Measurements from ENCODE around the gene LRCH3.
"Not testable (repeated sequence)": the region's sequence is repeated elsewhere in the genome, so short reads cannot be mapped to it uniquely, and the experiment has no call there.

Gene LRCH3

DNA sequence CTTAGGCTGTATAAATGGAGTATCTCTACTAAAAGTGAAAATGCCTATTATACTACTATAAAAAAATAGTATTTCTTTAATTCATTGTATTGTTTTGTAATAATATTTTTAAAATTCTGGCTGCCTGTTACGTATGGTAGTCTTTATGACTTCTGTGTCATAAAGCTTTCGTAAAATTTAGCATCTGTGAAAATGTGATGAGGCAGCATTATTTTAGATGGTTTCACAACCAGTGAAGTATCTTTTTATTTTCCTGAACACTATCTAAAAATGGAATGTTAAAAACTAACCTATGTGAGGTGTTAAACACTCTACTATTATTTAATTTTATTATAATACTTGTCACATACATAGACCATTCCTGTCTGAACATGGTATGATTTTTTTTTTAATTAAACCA, 46.2 kb downstream of the LRCH3 start:
- no peak for DNase-seq

DNA sequence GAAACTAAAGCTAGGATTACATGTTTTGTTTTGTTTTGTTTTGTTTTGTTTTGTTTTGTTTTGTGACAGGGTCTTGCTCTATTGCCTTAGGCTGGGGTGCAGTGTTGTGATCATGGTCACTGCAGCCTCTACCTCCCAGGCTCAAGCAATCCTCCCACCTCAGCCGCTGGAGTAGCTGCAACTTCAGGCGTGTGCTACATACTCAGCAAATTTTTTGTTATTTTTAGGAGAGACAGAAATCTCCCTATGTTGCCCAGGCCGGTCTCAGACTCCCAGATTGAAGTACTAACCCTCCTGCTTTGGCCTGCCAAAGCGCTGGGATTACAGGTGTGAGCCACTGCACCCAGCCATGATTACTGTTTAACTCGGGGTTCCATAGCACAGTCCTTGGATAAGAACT, 50.7 kb downstream of the LRCH3 start:
- DNase-seq = no peak

DNA sequence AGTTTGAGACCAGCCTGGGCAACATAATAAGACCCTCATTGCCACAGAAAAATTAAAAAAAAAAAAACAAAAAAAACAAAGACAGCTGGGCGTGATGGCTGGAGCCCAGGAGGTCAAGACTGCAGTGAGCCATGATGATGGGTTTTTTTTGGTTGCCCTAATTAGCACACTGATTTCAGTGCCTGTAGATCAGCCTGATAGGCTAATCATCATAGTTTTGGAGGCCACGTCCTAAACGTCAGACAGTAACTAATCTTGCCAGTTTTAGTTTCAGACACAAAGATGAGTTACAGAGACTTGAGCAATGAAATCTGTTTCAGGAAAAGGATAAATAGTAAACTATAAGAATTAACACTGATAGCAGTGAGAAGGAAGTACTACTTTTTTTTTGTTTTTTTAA, 55.4 kb downstream of the LRCH3 start:
- DNase-seq = no peak

DNA sequence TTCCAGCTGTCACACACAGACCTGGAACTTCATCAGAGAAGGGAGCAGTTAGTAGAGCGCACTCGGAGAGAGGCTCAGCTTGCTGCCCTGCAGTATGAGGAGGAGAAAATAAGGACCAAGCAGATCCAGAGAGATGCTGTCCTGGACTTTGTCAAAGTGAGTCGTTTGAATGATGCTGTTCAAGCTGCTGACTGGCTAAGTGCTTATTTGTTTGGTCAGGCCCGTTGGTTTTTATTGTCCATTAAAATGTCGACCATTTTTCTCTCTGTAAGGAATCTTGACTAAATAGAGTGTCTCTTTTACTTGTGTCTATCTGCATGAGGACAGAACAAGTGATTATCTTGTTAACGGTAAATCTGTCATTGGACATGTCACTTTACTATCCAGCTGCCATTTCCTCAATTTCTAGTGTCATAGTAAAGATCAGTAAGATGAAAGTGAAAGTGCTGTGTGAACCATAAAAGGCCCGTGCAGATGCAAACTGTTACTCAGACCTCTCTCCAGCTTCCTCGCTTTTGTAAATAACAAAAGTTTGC, 56.9 kb downstream of the LRCH3 start:
- no peak for DNase-seq

DNA sequence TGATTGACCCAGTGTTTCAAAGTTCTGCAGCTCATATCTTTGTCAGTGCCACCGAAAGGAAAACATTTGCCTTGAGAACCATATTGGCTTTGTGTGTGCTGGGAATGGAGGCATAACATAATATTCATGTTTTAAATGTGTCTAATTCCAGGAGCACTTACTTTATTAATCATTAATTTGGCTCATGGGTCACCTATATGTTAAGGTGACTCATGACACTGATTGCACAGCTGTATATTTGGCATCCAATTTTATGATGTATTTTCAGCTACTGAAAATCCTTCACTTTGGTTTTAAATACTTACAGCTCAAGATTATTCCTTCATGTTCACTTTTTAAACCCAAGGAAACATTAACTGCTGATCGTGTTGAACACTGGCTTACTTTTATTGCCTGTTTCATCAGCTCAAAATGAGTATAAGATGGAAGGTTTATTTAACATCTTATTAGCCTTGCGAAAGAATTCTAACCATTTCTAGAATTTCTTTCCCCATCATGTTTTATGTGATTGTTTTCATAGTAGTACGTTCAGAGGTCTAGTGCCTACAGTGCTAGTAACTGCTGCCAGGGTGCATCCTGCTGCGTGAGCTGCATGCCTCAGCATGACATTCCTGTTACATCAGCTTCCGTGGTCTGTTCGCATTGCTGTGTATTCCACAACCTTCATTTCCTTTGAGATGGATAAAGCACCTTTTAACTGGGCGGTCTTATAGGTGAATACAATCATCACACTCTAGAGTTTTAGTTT, 63.7 kb downstream of the LRCH3 start:
- DNase-seq = no peak

DNA sequence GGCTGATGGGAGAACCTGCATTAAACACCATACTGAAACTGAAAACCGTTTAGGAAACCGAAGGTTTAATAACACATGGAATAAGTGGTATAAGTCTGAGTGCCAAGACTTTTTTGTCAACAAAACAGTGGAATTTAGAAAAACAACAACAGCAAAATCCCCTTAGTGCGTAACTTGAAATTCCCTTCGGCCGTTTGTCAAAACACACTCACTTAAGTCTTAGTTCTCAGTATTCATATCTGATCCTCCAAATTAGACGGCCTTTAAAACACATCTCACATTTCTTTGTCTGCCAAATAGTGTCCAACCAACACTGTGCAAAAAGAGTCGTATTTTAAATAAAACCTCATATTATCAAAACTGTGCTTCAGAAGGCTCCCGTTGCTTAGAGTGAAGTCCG, 64.5 kb downstream of the LRCH3 start:
- DNase-seq = no peak

DNA sequence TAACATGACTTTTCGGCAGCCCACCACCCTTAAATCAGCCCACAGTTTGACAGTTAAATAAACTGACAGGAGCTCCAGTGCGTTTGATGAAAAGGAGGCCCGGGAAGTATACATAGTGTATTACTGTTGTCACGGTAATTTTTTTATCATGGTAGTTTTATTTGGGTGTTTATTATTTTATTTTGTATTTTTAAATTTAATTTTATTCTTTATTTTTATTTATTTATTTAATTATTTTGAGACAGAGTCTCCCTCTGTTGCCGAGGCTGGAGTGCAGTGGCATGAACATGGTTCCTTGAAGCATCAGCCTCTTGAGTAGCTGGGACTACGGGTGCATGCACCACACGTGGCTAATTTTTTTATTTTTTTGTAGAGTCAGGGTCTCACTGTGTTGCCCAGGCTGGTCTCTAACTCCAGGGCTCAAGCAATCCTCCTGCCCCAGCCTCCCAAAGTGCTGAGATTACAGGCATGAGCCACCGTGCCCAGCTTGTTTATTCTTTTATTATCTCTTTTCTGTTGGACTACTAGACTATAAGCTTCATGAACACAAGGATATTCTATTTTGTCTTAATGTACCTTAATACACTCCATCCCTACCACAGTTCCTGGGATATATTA, 65.3 kb downstream of the LRCH3 start:
- DNase-seq = no peak

DNA sequence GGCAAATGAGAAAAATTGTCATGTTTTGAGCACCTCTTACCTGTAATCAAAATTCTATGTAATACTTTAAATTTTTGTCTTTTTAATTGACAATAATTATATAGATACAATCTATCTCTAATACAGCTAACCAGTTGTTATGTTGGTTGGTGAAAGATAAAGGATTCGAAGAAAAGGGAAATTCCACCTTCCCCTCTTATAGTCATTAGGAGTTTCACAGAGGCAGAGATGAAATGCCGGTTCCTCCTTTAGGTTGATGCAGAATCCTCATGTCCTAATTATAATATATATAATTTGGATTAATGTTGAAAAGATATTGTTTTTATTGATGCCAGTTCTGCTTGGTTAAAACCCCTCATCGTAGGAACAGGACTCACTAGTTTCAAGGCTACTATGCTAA, 67.1 kb downstream of the LRCH3 start:
- DNase-seq = no peak

DNA sequence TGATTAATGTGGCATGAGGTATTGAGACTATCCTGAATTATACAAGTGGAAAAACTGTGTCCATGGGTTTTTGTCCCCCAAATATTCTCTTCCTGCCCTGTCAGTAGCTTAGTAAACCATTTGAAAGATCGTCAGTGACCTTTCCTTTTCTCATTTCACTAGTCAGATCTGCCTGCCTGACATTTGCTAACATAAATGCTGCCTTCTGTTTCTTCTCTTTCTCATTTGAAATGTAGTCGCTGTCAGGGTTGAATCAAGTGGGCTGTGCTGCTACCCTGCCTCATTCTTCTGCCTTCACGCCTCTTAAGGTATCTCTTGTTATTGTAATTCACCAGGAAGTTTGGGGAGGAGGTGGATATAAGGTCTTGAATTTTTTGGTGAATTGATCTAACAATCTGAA, 67.5 kb downstream of the LRCH3 start:
- DNase-seq = no peak

DNA sequence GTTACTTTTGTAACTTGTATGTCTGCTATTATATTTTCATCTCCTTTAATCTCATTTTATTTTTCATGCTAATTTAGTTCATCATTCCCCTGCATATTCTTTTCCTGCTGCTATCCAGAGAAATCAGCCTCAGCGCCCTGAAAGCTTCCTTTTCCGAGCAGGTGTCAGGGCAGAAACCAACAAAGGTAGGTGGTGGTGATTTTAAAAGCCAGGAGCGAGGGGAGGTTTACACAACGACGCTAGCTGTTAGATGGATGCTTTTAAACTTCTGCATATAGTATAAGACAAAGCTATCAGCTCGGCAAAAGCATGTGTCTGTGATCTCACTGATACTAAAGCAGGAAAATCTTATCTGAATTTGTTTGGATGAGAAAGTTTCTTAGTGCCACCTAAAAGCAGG, 75.0 kb downstream of the LRCH3 start:
- DNase-seq = no peak

DNA sequence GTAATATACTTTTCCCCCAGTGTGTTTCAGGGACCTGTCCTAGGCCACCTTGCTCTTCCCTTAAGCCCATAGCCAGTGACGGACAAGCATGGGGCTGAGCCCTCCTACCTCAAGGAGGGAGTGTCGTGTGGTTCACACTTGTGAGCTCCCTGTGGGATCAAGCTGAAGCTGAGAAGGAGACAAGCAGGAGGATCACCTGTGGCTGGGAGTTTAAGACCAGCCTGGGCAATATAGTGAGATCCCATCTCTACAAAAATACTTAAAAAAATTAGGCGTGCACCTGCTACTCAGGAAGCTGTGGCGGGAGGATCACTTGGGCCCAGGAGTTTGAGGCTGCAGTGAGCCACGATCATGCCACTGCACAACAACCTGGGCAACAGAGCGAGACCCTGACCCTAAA, 82.3 kb downstream of the LRCH3 start:
- no peak for DNase-seq

DNA sequence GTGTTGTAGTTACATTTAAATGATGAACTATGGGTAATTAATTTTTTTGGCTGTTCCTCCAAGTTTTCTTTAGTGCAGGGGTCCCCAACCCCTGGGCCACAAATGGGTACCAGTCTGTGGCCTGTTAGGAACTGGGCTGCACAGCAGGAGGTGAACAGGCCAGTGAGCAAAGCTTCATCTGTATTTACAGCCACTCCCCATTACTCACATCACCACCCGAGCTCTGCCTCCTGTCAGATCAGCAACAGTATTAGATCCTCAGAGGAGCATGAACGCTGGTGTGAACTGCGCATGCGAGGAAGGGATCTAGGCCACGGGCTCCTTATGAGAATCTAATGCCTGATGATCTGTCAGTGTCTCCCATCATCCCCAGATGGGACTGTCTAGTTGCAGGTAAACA, 83.0 kb downstream of the LRCH3 start:
- DNase-seq = no peak

DNA sequence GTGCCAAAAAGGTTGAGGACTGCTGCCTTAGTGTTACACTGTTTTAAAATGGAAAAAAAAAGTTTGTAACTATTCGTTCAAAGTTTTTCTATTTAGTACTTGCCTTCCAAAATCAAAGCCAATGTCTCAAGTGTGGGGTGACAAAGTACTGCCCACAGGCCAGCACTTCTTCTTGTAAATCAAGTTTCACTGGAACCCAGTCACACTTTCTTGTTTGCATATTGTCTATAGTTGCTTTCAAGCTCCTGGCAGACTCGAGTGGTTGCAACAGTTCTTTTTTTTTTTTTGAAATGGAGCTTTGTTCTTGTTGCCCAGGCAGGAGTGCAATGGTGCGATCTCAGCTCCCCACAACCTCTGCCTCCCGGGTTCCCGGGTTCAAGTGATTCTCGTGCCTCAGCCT, 83.6 kb downstream of the LRCH3 start:
- no peak for DNase-seq

DNA sequence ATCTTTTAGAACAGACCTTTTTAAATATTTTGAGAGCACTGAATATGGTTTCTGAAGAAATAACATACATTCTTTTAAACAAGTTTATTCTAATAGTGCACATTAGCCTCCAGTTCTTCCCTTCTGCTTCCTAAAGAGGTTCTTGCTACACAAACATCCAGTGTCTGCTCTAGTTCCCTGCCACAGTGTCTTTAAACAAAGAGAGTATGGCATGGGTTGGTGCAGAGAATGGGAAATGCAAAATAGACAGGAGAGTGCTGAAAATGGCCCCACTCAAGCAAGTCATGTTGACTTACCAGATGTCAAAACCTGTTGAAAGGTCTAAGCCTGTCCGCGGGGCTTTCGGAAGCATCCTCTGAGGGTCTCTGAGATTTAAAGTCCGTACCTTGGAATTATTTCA, 86.8 kb downstream of the LRCH3 start:
- DNase-seq = no peak

DNA sequence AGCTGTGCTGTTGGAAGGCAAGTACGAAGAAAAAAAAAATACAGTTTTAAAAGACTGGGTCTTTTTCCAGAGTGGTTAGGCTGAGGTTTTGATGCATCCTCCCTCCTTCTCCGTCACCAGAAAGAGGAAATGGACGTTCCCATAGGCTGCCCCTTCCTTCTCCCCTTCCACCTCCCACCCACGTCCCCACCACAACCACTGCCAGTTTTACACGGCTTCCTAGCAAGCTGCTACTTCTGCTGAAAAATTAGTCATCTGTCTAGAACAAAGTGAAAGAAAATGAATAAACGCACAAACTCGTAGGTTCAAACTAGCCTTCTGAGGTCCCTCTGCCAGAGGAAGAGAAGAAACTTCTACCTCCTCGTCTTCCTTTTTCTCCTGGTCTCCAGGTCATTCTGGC, 87.4 kb downstream of the LRCH3 start:
- DNase-seq = peak; percentile 55

DNA sequence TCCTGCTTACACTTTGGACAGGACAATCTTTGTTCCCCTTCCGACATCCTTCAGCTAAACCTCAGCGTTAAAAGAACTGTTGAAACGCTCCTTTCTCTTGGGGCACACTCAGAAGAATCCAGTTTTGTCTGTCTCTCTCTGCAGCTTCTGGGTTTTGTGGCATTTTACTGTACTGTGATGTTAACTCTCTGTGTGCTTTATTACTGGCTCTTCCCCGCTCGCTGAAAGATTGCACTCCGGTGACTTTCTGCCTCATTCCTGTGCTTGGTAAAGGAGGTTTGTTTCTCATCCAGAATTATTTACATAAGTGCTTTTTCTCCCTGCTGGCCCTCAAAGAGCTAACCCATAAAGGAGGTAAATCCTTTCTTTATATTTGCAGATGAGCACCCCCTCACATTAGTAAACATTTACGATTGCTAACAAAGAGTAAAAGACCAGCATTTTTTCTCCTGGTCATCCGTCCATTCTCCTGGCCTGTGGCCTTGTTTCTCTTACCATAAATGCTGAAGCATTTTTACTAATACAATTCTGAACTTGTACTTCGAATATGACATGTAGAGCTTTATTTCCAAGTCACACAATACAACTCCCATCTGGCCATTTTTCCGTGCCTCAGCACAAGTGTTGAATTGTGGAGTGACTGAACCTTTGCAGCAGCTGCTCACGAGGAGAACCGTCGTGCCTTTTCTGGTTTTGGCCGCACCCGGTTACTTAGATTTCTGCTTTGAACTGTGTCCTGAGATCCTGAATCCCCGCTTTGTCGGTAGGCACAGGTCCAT, 89.6 kb downstream of the LRCH3 start:
- no peak for DNase-seq

DNA sequence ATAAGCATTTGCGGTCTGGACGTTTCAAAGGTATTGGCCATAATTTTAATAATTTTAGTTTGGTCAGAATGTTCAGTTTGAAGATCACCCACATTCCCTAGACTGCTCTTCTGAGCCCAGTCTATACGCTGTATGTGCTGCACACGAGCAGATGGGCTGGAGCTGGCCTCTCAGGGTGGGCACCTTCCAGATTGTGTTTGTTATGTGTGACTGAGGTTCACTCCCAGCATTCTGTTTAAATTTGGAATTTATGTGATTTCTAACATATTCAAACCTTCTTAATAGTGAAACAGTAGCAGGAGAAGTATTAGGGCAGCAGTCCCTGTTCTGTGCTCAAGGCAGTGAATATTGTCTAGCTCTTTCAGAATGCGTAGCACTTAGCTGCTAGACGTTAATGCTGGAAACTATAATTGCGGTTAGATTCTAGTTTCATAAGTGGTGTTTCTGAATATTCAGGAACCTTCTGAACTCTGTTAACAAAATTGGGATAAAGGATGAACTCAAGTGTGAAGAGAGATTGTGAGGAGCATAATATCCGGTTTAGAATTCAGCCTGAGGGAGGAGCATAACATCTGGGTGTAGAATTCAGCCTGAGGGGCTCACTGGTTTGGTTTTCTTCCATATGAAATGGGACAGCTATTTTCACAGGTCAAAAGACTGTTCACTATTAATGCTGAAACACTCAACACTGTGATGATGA, 90.4 kb downstream of the LRCH3 start:
- DNase-seq = no peak

DNA sequence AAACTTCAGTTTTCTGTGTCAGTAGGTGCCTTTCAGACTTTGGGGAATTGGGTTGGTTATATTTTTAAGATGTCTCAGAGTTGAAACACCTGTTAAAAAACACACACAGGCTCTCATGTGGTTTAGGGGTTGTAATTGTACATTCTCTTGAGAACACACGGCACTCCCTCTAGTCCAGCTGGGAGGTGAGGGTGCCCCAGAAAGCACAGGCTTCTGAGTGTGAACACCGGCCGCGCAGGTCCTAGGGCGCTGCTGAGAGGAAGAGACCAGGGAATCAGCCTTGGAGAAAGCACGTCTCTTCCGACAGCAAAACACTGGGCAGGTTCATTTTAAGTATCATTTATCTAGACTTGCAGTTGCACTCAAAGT, 90.9 kb downstream of the LRCH3 start:
- DNase-seq = no peak

DNA sequence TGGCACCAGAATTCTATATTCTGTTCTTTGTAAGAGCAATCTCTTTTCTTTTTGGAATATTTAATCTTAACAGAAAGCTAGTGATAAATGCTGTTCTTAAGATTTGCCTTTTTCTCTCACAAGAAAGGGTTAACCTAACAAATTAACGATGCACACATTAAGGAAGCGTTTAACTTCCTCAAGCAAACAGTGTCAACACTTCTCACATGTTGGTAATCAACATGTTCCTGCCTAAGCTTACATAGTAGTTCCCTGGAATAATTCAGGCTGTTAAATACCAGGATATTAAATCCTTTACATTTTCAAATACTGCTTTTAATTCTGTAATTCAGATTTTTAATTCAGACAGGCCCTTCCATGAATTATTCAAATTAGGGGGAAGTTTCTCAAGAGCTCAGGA, 91.5 kb downstream of the LRCH3 start:
- DNase-seq = no peak

DNA sequence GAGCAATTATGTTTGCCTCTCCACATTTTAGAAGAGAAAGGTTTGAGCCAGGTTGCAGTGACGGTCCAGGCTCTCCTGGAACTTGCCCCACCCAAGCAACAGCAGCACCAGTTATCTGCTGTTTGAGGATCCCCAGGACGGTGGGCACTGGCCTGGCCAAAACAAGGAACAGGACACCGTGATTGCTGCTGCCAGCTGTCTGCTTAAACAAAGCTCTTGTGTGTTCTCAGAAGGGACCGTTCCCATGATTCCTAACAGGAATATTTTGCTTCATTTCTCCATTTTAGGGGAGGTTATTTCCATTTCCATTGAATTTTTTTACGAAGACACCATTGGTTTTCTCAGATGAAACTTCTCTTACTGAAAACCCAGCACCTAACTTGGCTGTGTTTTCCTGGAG, 92.5 kb downstream of the LRCH3 start:
- DNase-seq = no peak

DNA sequence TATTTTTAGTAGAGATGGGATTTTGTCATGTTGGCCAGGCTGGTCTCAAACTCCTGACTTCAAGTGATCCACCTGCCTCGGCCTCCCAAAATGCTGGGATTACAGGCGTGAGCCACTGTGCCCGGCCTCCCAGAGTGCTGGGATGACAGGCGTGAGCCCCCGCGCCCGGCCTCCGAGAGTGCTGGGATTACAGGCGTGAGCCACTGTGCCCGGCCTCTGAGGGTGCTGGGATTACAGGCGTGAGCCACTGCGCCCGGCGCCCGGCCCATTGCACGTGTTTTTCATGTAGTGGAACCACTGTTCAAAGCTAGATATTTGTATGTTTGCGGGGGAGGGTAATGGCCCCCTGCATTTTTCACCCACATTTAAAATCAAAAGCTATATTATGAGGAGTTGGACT, 93.3 kb downstream of the LRCH3 start:
- DNase-seq = not testable (repeated sequence)

DNA sequence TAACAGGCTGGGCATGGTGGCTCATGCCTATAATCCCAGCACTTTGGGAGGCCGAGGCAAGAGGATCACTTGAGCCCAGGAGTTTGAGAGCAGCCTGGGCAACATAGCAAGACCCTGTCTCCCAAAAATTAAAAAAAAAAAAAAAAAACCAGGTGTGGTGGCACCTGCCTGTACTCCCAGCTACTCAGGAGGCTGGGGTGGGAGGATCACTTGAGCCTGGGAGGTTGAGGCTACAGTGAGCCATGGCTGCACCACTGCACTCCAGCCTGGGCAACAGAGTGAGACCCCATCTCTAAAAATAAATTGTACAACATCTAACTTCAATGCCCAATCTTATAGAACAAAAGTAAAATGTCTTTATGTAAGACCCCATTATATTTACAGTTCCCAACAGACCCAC, 95.0 kb downstream of the LRCH3 start:
- DNase-seq = not testable (repeated sequence)

DNA sequence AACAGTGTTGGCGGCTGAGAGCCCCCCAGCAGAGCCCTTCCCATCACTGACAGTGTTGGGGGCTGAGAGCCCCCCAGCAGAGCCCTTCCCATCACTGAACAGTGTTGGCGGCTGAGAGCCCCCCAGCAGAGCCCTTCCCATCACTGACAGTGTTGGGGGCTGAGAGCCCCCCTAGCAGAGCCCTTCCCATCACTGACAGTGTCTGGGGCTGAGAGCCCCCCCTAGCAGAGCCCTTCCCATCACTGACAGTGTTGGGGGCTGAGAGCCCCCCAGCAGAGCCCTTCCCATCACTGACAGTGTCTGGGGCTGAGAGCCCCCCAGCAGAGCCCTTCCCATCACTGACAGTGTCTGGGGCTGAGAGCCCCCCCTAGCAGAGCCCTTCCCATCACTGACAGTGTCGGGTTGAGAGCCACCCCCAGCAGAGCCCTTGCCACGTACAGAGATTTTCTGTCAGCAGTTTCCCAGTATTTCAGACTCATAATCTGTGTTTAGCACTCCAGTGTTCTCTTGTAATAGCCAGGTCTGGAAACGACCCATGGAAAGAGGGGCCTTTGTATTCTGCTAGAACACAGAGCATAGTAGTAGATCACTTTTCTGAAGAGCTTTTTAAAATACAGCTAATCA, 96.5 kb downstream of the LRCH3 start:
- DNase-seq = not testable (repeated sequence)

Measured in femur (tissue), 1 donor.